OCI-LY7 (cell line): Measurements from ENCODE around the gene CXCL16. TPM values are rescaled to one million over a fixed set of nuclear protein-coding genes. Genes with fewer than 3 reads are reported as not detected.
"Not testable (repeated sequence)": the region's sequence is repeated elsewhere in the genome, so short reads cannot be mapped to it uniquely, and the experiment has no call there.

Experiments used
- BruUV-seq: library from RNA; stranded (reverse); fragments of 400-500 nt; replicated peaks from 2 replicates; lab custom pipeline; 2021; lab: Mats Ljungman, UMichigan
- CTCF ChIA-PET: fragments of 300-600 bp; sonication (Branson Sonifier 250); formaldehyde crosslinking; loops from one replicate; lab custom pipeline; 2022; ENCODE audit warnings: antibody characterized with exemption; ENCODE audit not compliant: unreplicated experiment; lab: Charles Lee
- POLR2A ChIA-PET: fragments of 300-600 bp; sonication (Branson Sonifier 250); formaldehyde crosslinking; loops from one replicate; lab custom pipeline; 2022; ENCODE audit warnings: antibody characterized with exemption; lab: Charles Lee
- DNase-seq: peaks from one replicate; pipeline ENCODE4 v3.0.0-alpha.2; 2015; ENCODE audit warnings: low spot score
- H2AFZ ChIP-seq: fragments of 200-600 bp; sonication (generic), shearing (Covaris generic); 2 replicates; pipeline ENCODE4 v1.6.1; 2014; ENCODE audit warnings: mild to moderate bottlenecking, antibody characterized with exemption, low read length, moderate library complexity
- H3K27ac ChIP-seq: fragments of 200-600 bp; sonication (generic); 2 replicates; pipeline ENCODE4 v1.5.1; 2014; ENCODE audit warnings: mixed run types, low read depth, mild to moderate bottlenecking, moderate library complexity, low read length, inconsistent platforms; ENCODE audit not compliant: poor library complexity, severe bottlenecking
- H3K36me3 ChIP-seq: fragments of 200-600 bp; sonication (generic); 2 replicates; pipeline ENCODE4 v1.6.1; 2014; ENCODE audit warnings: mild to moderate bottlenecking, antibody characterized with exemption, low read length, moderate library complexity, mixed read lengths; ENCODE audit not compliant: insufficient read depth
- H3K4me1 ChIP-seq: fragments of 200-600 bp; sonication (generic); 2 replicates; pipeline ENCODE4 v1.5.1; 2014; ENCODE audit warnings: mild to moderate bottlenecking, low read length; ENCODE audit not compliant: insufficient read depth, poor library complexity, severe bottlenecking
- H3K4me2 ChIP-seq: fragments of 200-600 bp; sonication (generic); 2 replicates; pipeline ENCODE4 v1.6.1; 2014; ENCODE audit warnings: mild to moderate bottlenecking, low read length
- H3K4me3 ChIP-seq: fragments of 200-600 bp; sonication (generic); 2 replicates; pipeline ENCODE4 v1.5.1; 2014; ENCODE audit warnings: mild to moderate bottlenecking, low read depth, low read length; ENCODE audit not compliant: poor library complexity, severe bottlenecking
- H3K79me2 ChIP-seq: fragments of 200-600 bp; sonication (generic); 2 replicates; pipeline ENCODE4 v1.6.1; 2016; ENCODE audit warnings: low read depth, mild to moderate bottlenecking, low read length, moderate library complexity, mixed read lengths; ENCODE audit not compliant: insufficient read depth
- H3K9me2 ChIP-seq: fragments of 200-600 bp; sonication (generic); 2 replicates; pipeline ENCODE4 v1.6.1; 2016; ENCODE audit warnings: mild to moderate bottlenecking, low read length, mixed read lengths; ENCODE audit not compliant: insufficient read depth
- H3K9me3 ChIP-seq: fragments of 200-600 bp; sonication (generic); 2 replicates; pipeline ENCODE4 v1.6.1; 2014; ENCODE audit warnings: mild to moderate bottlenecking, mixed run types, low read length, mixed read lengths
- H4K20me1 ChIP-seq: fragments of 200-600 bp; sonication (generic); 2 replicates; pipeline ENCODE4 v1.6.1; 2014; ENCODE audit warnings: mild to moderate bottlenecking, antibody characterized with exemption, low read length, moderate library complexity, mixed read lengths; ENCODE audit not compliant: insufficient read depth
- EZH2phosphoT487 ChIP-seq: fragments of 200-600 bp; sonication (generic); IDR thresholded peaks from 2 replicates; pipeline ENCODE4 v1.6.1; 2018; ENCODE audit warnings: low read depth, borderline replicate concordance, mild to moderate bottlenecking, mixed run types, antibody characterized with exemption, low read length, moderate library complexity, mixed read lengths
- intact Hi-C: fragments of 100-400 bp; cut with micrococcal nuclease; formaldehyde crosslinking; loops from one replicate; pipeline ENCODE4 v1.10.0; 2022; ENCODE audit not compliant: unreplicated experiment
- total RNA-seq, 2 experiments: library from RNA; depleted of rRNA in 1 of 2; stranded (reverse); fragments of >200 nt in 1 of 2; shearing (Covaris generic) in 1 of 2; gene quantifications; 2 replicates each; pipeline ENCODE4 v1.2.3, GENCODE V29; 2014 to 2022
- TF ChIP-seq, protein P1 (sequence below): fragments of 200-600 bp; sonication (generic); conservative IDR thresholded peaks from 2 replicates; pipeline ENCODE4 v1.5.1; 2014; ENCODE audit warnings: mild to moderate bottlenecking, antibody characterized with exemption, low read length, moderate library complexity, mixed read lengths

Gene CXCL16
- total RNA-seq, 2 experiments from 2014 or later = not detected

DNA sequence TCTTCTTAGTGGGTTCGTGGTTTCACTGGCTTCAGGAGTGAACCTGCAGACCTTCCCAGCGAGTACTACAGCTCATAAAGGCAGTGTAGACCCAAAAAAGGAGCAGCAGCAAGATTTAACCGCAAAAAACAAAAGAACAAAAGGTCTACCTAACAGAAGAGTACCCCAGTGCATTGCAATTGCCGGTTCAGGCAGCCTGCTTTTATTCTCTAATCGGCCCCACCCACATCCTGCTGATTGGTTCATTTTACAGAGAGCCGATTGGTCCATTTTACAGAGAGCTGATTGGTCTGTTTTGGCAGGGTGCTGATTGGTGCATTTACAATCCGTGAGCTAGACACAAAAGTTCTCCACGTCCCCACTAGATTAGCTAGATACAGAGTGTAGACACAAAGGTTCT, 31.3 kb downstream of the CXCL16 start:
- peak; percentile 72 for DNase-seq
- Histone ChIP-seq H3K79me2 (peaks cover 33% of the 10 kb centered on the region), H4K20me1 (peaks cover 1% of the 10 kb centered on the region; the same call in 1 of the 2 replicates), H3K9me2 (no peaks in the 10 kb centered on the region), H2AFZ (no peak overlapping the region), H3K4me3 (no peak overlapping the region), H3K4me1 (peaks cover 23% of the 10 kb centered on the region), H3K9me3 (no peaks in the 10 kb centered on the region; the same call in 1 of the 2 replicates), H3K27ac (no peak overlapping the region), H3K4me2 (no peak overlapping the region), H3K36me3 (peaks cover 5% of the 10 kb centered on the region; the same call in 1 of the 2 replicates)
- TF ChIP-seq, protein P1, sequence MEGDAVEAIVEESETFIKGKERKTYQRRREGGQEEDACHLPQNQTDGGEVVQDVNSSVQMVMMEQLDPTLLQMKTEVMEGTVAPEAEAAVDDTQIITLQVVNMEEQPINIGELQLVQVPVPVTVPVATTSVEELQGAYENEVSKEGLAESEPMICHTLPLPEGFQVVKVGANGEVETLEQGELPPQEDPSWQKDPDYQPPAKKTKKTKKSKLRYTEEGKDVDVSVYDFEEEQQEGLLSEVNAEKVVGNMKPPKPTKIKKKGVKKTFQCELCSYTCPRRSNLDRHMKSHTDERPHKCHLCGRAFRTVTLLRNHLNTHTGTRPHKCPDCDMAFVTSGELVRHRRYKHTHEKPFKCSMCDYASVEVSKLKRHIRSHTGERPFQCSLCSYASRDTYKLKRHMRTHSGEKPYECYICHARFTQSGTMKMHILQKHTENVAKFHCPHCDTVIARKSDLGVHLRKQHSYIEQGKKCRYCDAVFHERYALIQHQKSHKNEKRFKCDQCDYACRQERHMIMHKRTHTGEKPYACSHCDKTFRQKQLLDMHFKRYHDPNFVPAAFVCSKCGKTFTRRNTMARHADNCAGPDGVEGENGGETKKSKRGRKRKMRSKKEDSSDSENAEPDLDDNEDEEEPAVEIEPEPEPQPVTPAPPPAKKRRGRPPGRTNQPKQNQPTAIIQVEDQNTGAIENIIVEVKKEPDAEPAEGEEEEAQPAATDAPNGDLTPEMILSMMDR = no peak
- TF ChIP-seq EZH2phosphoT487 = no peak
- BruUV-seq = no TSS peak
- ChIA-PET CTCF (no interaction called here), POLR2A (interaction anchor here (0.7 kb wide), 1 partner anchor 23 kb away, joined by 3 read pairs; the partner anchor contains the start of gene MED11)
- intact Hi-C loops = loop anchor here (10.0 kb wide), 1 partner anchor 144 kb away; the partner anchor contains the start of gene GGT6

DNA sequence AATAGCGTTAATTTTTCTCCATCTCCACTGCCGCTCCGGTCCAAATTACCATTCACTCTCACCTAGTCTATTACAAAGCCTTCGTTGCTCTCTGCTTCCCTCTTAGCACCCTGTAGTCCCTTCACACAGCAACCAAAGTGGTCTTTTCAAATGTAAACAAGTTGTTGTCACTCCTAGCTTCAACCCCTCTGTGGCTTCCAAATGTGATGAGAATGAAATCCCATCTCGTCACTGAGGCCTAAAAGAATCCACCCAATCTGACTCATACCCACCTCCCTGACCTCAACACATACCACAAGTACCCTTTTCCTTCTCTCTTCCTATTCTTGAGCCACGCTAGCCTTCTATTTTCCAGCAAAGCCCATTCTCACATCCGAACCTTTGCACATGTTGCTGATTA, 33.6 kb downstream of the CXCL16 start:
- no peaks in the 10 kb centered on the region for H3K9me2 ChIP-seq
- peaks cover 34% of the 10 kb centered on the region for H3K4me1 ChIP-seq
- TF ChIP-seq, protein P1 = no peak
- TF ChIP-seq EZH2phosphoT487 = no peak
- H3K9me3 ChIP-seq = no peaks in the 10 kb centered on the region; the same call in 1 of the 2 replicates
- CTCF ChIA-PET = no interaction called here
- H4K20me1 ChIP-seq = peaks cover 12% of the 10 kb centered on the region; the same call in 1 of the 2 replicates
- H3K79me2 ChIP-seq = peaks cover 42% of the 10 kb centered on the region
- BruUV-seq = no TSS peak
- no peak overlapping the region for H2AFZ ChIP-seq
- H3K4me2 ChIP-seq = no peak overlapping the region
- DNase-seq = no peak
- no peak overlapping the region for H3K4me3 ChIP-seq
- peaks cover 10% of the 10 kb centered on the region for H3K36me3 ChIP-seq
- intact Hi-C loops = loop anchor here (10.0 kb wide), 1 partner anchor 141 kb away; the partner anchor contains the start of gene GGT6
- POLR2A ChIA-PET = no interaction called here
- H3K27ac ChIP-seq = no peak overlapping the region

DNA sequence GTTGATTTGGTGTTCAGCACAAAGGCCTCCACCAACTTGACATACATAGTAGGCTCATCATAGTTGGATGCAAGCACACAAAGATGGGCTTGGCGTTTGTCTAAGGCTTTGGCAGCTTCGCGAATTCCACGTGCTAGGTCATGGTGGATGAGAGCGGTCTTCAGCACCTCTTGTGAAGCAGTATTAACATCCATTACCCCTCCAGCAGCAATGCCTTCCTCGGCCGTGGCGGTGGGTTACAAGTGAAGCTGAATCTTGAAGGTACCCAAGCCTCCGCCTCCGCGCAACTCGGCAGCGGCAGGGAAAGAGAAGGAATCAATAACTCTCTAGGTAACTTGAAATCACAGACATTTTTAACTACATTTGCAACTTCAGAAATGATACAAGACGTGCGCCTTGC, 34.7 kb downstream of the CXCL16 start:
- TF ChIP-seq, protein P1 = no peak
- no peak for TF ChIP-seq EZH2phosphoT487
- H3K4me1 ChIP-seq = peaks cover 35% of the 10 kb centered on the region
- peaks cover 12% of the 10 kb centered on the region; the same call in 1 of the 2 replicates for H4K20me1 ChIP-seq
- POLR2A ChIA-PET = no interaction called here
- BruUV-seq = no TSS peak
- CTCF ChIA-PET = no interaction called here
- H3K36me3 ChIP-seq = peaks cover 17% of the 10 kb centered on the region
- peak overlapping the region; percentile 34 for H3K27ac ChIP-seq
- peak overlapping the region; percentile 88 for H3K4me2 ChIP-seq
- peak overlapping the region; percentile 85 for H3K4me3 ChIP-seq
- H3K79me2 ChIP-seq = peaks cover 50% of the 10 kb centered on the region
- H3K9me2 ChIP-seq = no peaks in the 10 kb centered on the region
- H2AFZ ChIP-seq = no peak overlapping the region
- peak; percentile 14 for DNase-seq
- intact Hi-C loops = loop anchor here (10.0 kb wide), 1 partner anchor 140 kb away; the partner anchor contains the start of gene GGT6
- H3K9me3 ChIP-seq = no peaks in the 10 kb centered on the region; the same call in 1 of the 2 replicates

DNA sequence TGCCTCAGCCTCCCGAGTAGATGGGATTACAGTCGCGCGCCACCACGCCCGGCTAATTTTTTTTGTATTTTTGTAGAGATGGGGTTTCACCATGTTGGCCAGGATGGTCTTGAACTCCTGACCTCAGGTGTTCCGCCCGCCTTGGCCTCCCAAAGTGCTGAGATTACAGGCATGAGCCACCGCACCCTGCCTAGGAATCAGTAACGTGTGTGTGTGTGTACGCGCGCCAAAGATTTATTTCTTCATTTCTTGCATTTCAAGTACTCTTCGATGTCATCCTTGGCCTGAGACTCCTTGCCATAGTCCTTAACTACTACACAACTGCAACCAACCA, 35.2 kb downstream of the CXCL16 start:
- POLR2A ChIA-PET, H3K9me3 ChIP-seq, CTCF ChIA-PET, H3K9me2 ChIP-seq, DNase-seq: not testable (repeated sequence)
- peaks cover 17% of the 10 kb centered on the region for H3K36me3 ChIP-seq
- H2AFZ ChIP-seq = peak overlapping the region; percentile 58; the same call in 1 of the 2 replicates
- peaks cover 12% of the 10 kb centered on the region; the same call in 1 of the 2 replicates for H4K20me1 ChIP-seq
- H3K4me2 ChIP-seq = peak overlapping the region; percentile 88
- peak overlapping the region; percentile 85 for H3K4me3 ChIP-seq
- intact Hi-C loops = loop anchor here (10.0 kb wide), 1 partner anchor 140 kb away; the partner anchor contains the start of gene GGT6
- H3K79me2 ChIP-seq = peaks cover 55% of the 10 kb centered on the region
- BruUV-seq = TSS peak; percentile 90
- H3K4me1 ChIP-seq = peaks cover 32% of the 10 kb centered on the region
- peak overlapping the region; percentile 34 for H3K27ac ChIP-seq
